Liver (tissue), 9 donors: ENCODE data around the gene PLXNA2. TPM values are rescaled to one million over a fixed set of nuclear protein-coding genes. Genes with fewer than 3 reads are reported as not detected.

Experiments used
- DNase-seq: peaks from one replicate; pipeline ENCODE4 v3.0.0-alpha.2; 2017; ENCODE audit warnings: low spot score
- H3K27ac ChIP-seq, 2 donors: one replicate each; pipeline ENCODE4 v1.7.0; 2013; ENCODE audit warnings: inconsistent platforms in 2 of 2, low read length in 2 of 2, control low read depth in 1 of 2, low read depth in 1 of 2, mild to moderate bottlenecking in 1 of 2
- H3K27me3 ChIP-seq, 4 donors: one replicate each; pipeline versions ENCODE4 v1.6.1 to v1.7.0; 2013; ENCODE audit warnings: low read length in 3 of 4, inconsistent platforms in 1 of 4, mild to moderate bottlenecking in 1 of 4, moderate library complexity in 1 of 4; ENCODE audit not compliant: control insufficient read depth in 4 of 4, insufficient read depth in 4 of 4
- H3K36me3 ChIP-seq, 4 donors: one replicate each; pipeline versions ENCODE4 v1.6.1 to v1.7.0; 2013; ENCODE audit warnings: low read length in 3 of 4, mild to moderate bottlenecking in 3 of 4, low read depth in 1 of 4, moderate library complexity in 1 of 4; ENCODE audit not compliant: control insufficient read depth in 4 of 4, insufficient read depth in 3 of 4
- H3K4me1 ChIP-seq, 4 donors: one replicate each; pipeline versions ENCODE4 v1.6.1 to v1.7.0; 2013; ENCODE audit warnings: low read length in 3 of 4, mild to moderate bottlenecking in 3 of 4, moderate library complexity in 1 of 4; ENCODE audit not compliant: control insufficient read depth in 4 of 4, insufficient read depth in 4 of 4
- H3K4me3 ChIP-seq, 3 donors: one replicate each; pipeline versions ENCODE4 v1.6.1 to v1.7.0; 2013; ENCODE audit warnings: low read length in 3 of 3, control low read depth in 1 of 3, low read depth in 1 of 3, mild to moderate bottlenecking in 1 of 3
- H3K9ac ChIP-seq, 2 donors: one replicate each; pipeline ENCODE4 v1.7.0; 2013; ENCODE audit warnings: low read length in 2 of 2, mild to moderate bottlenecking in 2 of 2, moderate library complexity in 2 of 2, control low read depth in 1 of 2, low read depth in 1 of 2
- H3K9me3 ChIP-seq, 4 donors: one replicate each; pipeline versions ENCODE4 v1.6.1 to v1.7.0; 2013; ENCODE audit warnings: low read length in 3 of 4; ENCODE audit not compliant: control insufficient read depth in 4 of 4
- ATF3 ChIP-seq: IDR thresholded peaks from 2 replicates; pipeline ENCODE4 v1.6.1; 2016; ENCODE audit warnings: antibody characterized with exemption
- EGR1 ChIP-seq, 2 donors: IDR thresholded peaks; 2 replicates each; pipeline ENCODE4 v1.6.1; 2016 to 2018; ENCODE audit warnings: antibody characterized with exemption in 2 of 2, low read depth in 2 of 2
- GABPA ChIP-seq, 2 donors: IDR thresholded peaks in 1 of 2; conservative IDR thresholded peaks in 1 of 2; 2 replicates each; pipeline ENCODE4 v1.6.1; 2016; ENCODE audit warnings: antibody characterized with exemption in 2 of 2, mild to moderate bottlenecking in 1 of 2, moderate library complexity in 1 of 2
- HNF4A ChIP-seq, 2 donors: conservative IDR thresholded peaks; 2 replicates each; pipeline ENCODE4 v1.6.1; 2016; ENCODE audit warnings: antibody characterized with exemption in 2 of 2, mild to moderate bottlenecking in 2 of 2
- JUND ChIP-seq, 2 donors: IDR thresholded peaks; 2 replicates each; pipeline ENCODE4 v1.6.1; 2016; ENCODE audit warnings: antibody characterized with exemption in 2 of 2
- NR2F2 ChIP-seq: IDR thresholded peaks from 2 replicates; pipeline ENCODE4 v1.6.1; 2016; ENCODE audit warnings: antibody characterized with exemption
- RAD21 ChIP-seq, 2 donors: IDR thresholded peaks; 2 replicates each; pipeline ENCODE4 v1.6.1; 2016; ENCODE audit warnings: antibody characterized with exemption in 2 of 2, mild to moderate bottlenecking in 2 of 2
- RXRA ChIP-seq, 2 donors: IDR thresholded peaks; 2 replicates each; pipeline ENCODE4 v1.6.1; 2017 to 2018; ENCODE audit warnings: antibody characterized with exemption in 2 of 2, mild to moderate bottlenecking in 1 of 2
- TAF1 ChIP-seq: conservative IDR thresholded peaks from 2 replicates; pipeline ENCODE4 v1.6.1; 2016; ENCODE audit warnings: antibody characterized with exemption, mild to moderate bottlenecking
- WGBS: extraction: QIAGEN DNeasy Blood & Tissue Kit; methylation state at CpG from one replicate; pipeline ENCODE4 v1.1.7; 2013; 5-methylcytosine and 5-hydroxymethylcytosine counted together
- polyA plus RNA-seq, 2 donors: library from polyadenylated mRNA; stranded (reverse) in 1 of 2; unstranded in 1 of 2; fragments of 200-250 nt in 1 of 2; fragments of >200 nt in 1 of 2; fragmentation: Nextera tagmentation in 1 of 2; extraction: Ambion mirVana in 1 of 2; gene quantifications; one replicate each; pipeline versions ENCODE4 v1.2.1 to v1.2.3, GENCODE V29; 2013 to 2015
- total RNA-seq, 2 donors: library from RNA; depleted of rRNA; stranded (reverse); fragments of >200 nt; gene quantifications; one replicate each; pipeline ENCODE4 v1.2.3, GENCODE V29; 2014
- TF ChIP-seq, protein P1 (sequence below): fragments of 150-350 bp; IDR thresholded peaks from 2 replicates; pipeline ENCODE4 v1.5.1; 2017; ENCODE audit warnings: improper control_type of control experiment, low read depth, low read length; ENCODE audit not compliant: missing input control
- TF ChIP-seq, protein P2 (sequence below): IDR thresholded peaks from 2 replicates; pipeline ENCODE4 v1.6.1; 2016; ENCODE audit warnings: antibody characterized with exemption
- donor health status: healthy.
- donor health status: healthy.
- donor health status: healthy.
- donor health status: healthy.
- donor health status: healthy.

The PLXNA2 gene
- total and polyA plus RNA-seq, 4 donors = 1.8 to 9.2 (median 2.8) TPM

GRCh38 chr1:208269338-208269666 lies 25.1 kb upstream of the PLXNA2 start:
- H3K4me1 ChIP-seq = peaks cover 4 to 10% (median 8%) of the 10 kb centered on the region in 4 donors
- DNase-seq = no peak
- TF ChIP-seq, protein P1, sequence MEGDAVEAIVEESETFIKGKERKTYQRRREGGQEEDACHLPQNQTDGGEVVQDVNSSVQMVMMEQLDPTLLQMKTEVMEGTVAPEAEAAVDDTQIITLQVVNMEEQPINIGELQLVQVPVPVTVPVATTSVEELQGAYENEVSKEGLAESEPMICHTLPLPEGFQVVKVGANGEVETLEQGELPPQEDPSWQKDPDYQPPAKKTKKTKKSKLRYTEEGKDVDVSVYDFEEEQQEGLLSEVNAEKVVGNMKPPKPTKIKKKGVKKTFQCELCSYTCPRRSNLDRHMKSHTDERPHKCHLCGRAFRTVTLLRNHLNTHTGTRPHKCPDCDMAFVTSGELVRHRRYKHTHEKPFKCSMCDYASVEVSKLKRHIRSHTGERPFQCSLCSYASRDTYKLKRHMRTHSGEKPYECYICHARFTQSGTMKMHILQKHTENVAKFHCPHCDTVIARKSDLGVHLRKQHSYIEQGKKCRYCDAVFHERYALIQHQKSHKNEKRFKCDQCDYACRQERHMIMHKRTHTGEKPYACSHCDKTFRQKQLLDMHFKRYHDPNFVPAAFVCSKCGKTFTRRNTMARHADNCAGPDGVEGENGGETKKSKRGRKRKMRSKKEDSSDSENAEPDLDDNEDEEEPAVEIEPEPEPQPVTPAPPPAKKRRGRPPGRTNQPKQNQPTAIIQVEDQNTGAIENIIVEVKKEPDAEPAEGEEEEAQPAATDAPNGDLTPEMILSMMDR = no peak
- no peak for TF ChIP-seq EGR1 (IDR thresholded peaks at IDR 0.05; ENCODE audit: low read depth in 2 of 2)
- TF ChIP-seq GABPA (IDR thresholded peaks at IDR 0.05 in 1 of 2, conservative IDR thresholded peaks at IDR 0.05 in 1 of 2) = no peak
- TF ChIP-seq TAF1 = no peak
- H3K4me3 ChIP-seq = no peak overlapping the region
- H3K9ac ChIP-seq = no peak overlapping the region
- H3K9me3 ChIP-seq = no peaks in the 10 kb centered on the region
- no peak overlapping the region for H3K27ac ChIP-seq
- no peaks in the 10 kb centered on the region for H3K27me3 ChIP-seq
- 82% methylated on average over 6 of the region's 6 CpGs for WGBS
- H3K36me3 ChIP-seq = no peaks in the 10 kb centered on the region

- 88% methylated on average over 9 of the region's 9 CpGs for WGBS
These were observed 24.6 kb upstream of the PLXNA2 start for GRCh38 chr1:208268541-208269337.

DNA sequence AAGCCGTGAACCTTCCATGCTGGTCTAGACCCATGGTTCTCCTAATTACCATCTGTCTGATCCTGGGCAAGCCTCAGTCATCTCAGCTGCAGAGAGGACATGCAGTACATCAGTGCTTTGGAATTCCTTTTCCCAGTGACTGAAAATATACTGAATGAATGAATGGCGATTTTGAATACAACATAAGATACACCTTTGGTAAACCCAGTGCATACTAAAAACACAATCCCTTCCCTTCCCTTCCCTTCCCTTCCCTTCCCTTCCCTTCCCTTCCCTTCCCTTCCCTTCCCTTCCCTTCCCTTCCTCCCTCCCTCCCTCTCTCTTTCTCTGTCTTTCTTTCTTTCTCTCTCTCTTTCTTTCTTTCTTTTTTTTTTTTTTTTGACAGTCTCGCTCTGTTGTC lies 21.3 kb upstream of the PLXNA2 start:
- peaks cover 4 to 10% (median 8%) of the 10 kb centered on the region in 4 donors for H3K4me1 ChIP-seq
- no peak overlapping the region for H3K27ac ChIP-seq
- H3K4me3 ChIP-seq = no peak overlapping the region
- DNase-seq = no peak
- H3K9me3 ChIP-seq = peaks cover 0 to 2% (median 0%) of the 10 kb centered on the region in 4 donors
- 92% methylated on average over 3 of the region's 3 CpGs for WGBS
- H3K36me3 ChIP-seq = no peaks in the 10 kb centered on the region
- no peaks in the 10 kb centered on the region for H3K27me3 ChIP-seq
- H3K9ac ChIP-seq = no peak overlapping the region
- TF ChIP-seq JUND (IDR thresholded peaks at IDR 0.05) (no peak), RXRA (IDR thresholded peaks at IDR 0.05) (no peak), ATF3 (no peak)
- TF ChIP-seq, protein P2, sequence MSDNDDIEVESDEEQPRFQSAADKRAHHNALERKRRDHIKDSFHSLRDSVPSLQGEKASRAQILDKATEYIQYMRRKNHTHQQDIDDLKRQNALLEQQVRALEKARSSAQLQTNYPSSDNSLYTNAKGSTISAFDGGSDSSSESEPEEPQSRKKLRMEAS = no peak

More at GRCh38 chr1:208268541-208269337, 24.6 kb upstream of the PLXNA2 start:
- TF ChIP-seq NR2F2 (no peak), JUND (IDR thresholded peaks at IDR 0.05) (no peak), RAD21 (IDR thresholded peaks at IDR 0.05) (no peak), GABPA (IDR thresholded peaks at IDR 0.05 in 1 of 2, conservative IDR thresholded peaks at IDR 0.05 in 1 of 2) (no peak), HNF4A (conservative IDR thresholded peaks at IDR 0.05) (no peak)
- H3K27me3 ChIP-seq = no peaks in the 10 kb centered on the region
- no peak for DNase-seq
- no peak overlapping the region for H3K27ac ChIP-seq
- H3K4me1 ChIP-seq = peaks cover 4 to 10% (median 8%) of the 10 kb centered on the region in 4 donors
- no peak overlapping the region for H3K4me3 ChIP-seq
- no peak overlapping the region for H3K9ac ChIP-seq
- H3K36me3 ChIP-seq = no peaks in the 10 kb centered on the region
- H3K9me3 ChIP-seq = no peaks in the 10 kb centered on the region
